ENCODE measurements around the gene PIK3R1. TPM values are rescaled to one million over a fixed set of nuclear protein-coding genes. Genes with fewer than 3 reads are reported as not detected.

Gene PIK3R1
- total and polyA plus RNA-seq, 10 of the 15 experiments (the other 5 are each of a cell fraction or from before 2014, with no cell fraction given) = 7.8 to 38.4 (median 15.7) TPM

DNA sequence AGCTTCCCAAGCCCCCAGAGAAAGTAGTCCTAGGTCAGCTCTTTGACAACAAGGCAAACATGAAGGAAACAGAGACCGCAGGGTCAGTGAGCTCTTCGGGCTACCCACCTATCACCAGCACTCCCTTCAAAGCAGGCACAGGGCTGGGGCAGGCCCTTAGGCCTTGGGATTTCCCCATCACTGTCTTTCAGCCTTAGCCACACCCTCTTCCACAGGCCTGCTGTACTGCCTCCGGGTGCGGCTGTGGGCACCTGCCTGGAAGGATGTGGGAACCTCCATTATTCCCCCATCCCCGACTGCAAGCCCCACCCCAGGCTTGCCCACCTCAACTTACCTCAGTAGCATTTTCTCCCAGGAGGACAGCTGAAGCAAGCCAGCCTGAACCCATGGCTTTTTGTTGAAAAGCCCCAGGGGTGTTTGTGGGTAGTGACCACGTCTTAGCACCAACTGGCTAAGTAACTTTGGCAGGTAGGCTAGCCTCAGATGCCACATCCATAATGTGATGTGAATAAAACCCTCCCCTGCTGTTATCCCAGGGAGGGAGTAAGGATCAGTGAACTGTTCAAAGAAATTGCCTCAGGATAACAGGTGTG, 100.2 kb downstream of the PIK3R1 start:
- ChIA-PET SMC1A (ENCODE audit: uncharacterized antibody, unreplicated experiment) (interaction anchor here (0.5 to 4.5 kb wide), 17 partner anchors 12 to 327 kb away, joined by 3 to 34 read pairs (median 4); no protein-coding TSS in a partner anchor), RAD21 (ENCODE audit: unreplicated experiment) (interaction anchor here (0.6 to 3.2 kb wide), 14 partner anchors 8 to 147 kb away, joined by 3 to 17 read pairs (median 4); no protein-coding TSS in a partner anchor), POLR2A (interaction anchor here (1.3 kb wide), 1 partner anchor 16 kb away, joined by 5 read pairs; no protein-coding TSS in a partner anchor), CTCF (interaction anchor here (0.9 to 1.8 kb wide), 6 partner anchors 9 to 146 kb away, joined by 3 to 13 read pairs (median 4); no protein-coding TSS in a partner anchor)
- Histone ChIP-seq H3K4me3 (no peak overlapping the region), H3K36me3 (ENCODE audit: control insufficient read depth in 2 of 2, insufficient read depth in 2 of 2, low read length in 1 of 2) (no peaks in the 10 kb centered on the region), H3K27me3 (replicated peaks in 1 of 2; ENCODE audit: control insufficient read depth in 2 of 2, insufficient read depth in 2 of 2, low read length in 1 of 2) (no peaks in the 10 kb centered on the region), H3K9me3 (replicated peaks; ENCODE audit: control insufficient read depth, insufficient read depth, low read length) (no peaks in the 10 kb centered on the region), H3K27ac (ENCODE audit: control insufficient read depth, insufficient read depth) (no peak overlapping the region), H3K4me2 (ENCODE audit: control insufficient read depth, insufficient read depth) (peak overlapping the region; percentile 3; the same call in 1 of the 2 replicates), H3K9ac (ENCODE audit: control insufficient read depth, insufficient read depth, low read length) (no peak overlapping the region; the same call in 1 of the 2 replicates), H2AFZ (ENCODE audit: control insufficient read depth, low read depth, low read length) (peak overlapping the region; percentile 7), H4K20me1 (ENCODE audit: control insufficient read depth, insufficient read depth) (no peaks in the 10 kb centered on the region), H3K4me1 (ENCODE audit: control insufficient read depth, insufficient read depth, low read length) (peaks cover 13% of the 10 kb centered on the region), H3K79me2 (ENCODE audit: control insufficient read depth, insufficient read depth, low read length) (no peaks in the 10 kb centered on the region)
- peak; percentile 55 for DNase-seq (ENCODE audit: low read depth, low spot score)
- peak; percentile 57 for FAIRE-seq
- no TSS peak for BruUV-seq (replicated peaks)
- WGBS (ENCODE audit: insufficient coverage, insufficient replicate concordance, low lambda C conversion rate, missing lambda C conversion rate) = 3% methylated on average over 6 of the region's 6 CpGs
- in situ Hi-C loops (cut with MboI) = no loop called here
- ATAC-seq = peak; percentile 100
- intact Hi-C loops (cut with micrococcal nuclease; ENCODE audit: unreplicated experiment) = no loop called here
- TF ChIP-seq RUNX3 (IDR thresholded peaks at IDR 0.05; ENCODE audit: low read length) = peak; percentile 34; the same call in 1 of the 2 replicates
- no peak for TF ChIP-seq FOS (IDR thresholded peaks at IDR 0.05; ENCODE audit: borderline replicate concordance, extremely low read depth, insufficient read length)
- peak; percentile 63 to 76 for TF ChIP-seq IKZF2 (IDR thresholded peaks at IDR 0.05)
- TF ChIP-seq EZH2 (IDR thresholded peaks at IDR 0.05; ENCODE audit: borderline replicate concordance, control insufficient read depth, low read depth, low read length) = no peak
- TF ChIP-seq HCFC1 (IDR thresholded peaks at IDR 0.05; ENCODE audit: low read length) = no peak
- no peak for TF ChIP-seq PKNOX1 (IDR thresholded peaks at IDR 0.05)
- TF ChIP-seq NFYB (IDR thresholded peaks at IDR 0.05; ENCODE audit: insufficient read depth, low read depth, low read length) = no peak
- 0 out of 2 replicates have a peak, but pooled peaks have one; percentile 62 for TF ChIP-seq DPF2 (IDR thresholded peaks at IDR 0.05)
- no peak for TF ChIP-seq SIN3A (IDR thresholded peaks at IDR 0.05; ENCODE audit: low read depth, low read length)
- peak in 1 of 2 experiments; percentile 49; a peak in 1 of 4 replicates for TF ChIP-seq BHLHE40 (IDR thresholded peaks at IDR 0.05; ENCODE audit: borderline replicate concordance in 1 of 2, low read depth in 2 of 2, low read length in 1 of 2)
- TF ChIP-seq EP300 (IDR thresholded peaks at IDR 0.05; ENCODE audit: borderline replicate concordance in 1 of 2, control insufficient read depth in 1 of 2, low read depth in 2 of 2, low read length in 2 of 2) = 0 out of 4 replicates have a peak, but pooled peaks of 1 of the 2 experiments have one; percentile 28
- no peak for TF ChIP-seq CEBPB (IDR thresholded peaks at IDR 0.05; ENCODE audit: borderline replicate concordance in 1 of 2, low read depth in 2 of 2, low read length in 2 of 2)
- peak; percentile 50; the same call in 1 of the 2 replicates for TF ChIP-seq NR2F1 (conservative IDR thresholded peaks at IDR 0.05)
- 0 out of 2 replicates have a peak, but pooled peaks have one; percentile 16 for TF ChIP-seq NBN (IDR thresholded peaks at IDR 0.05)
- TF ChIP-seq POLR2A (IDR thresholded peaks at IDR 0.05; ENCODE audit: low read depth, low read length) = no peak
- no peak for TF ChIP-seq BCL11A (IDR thresholded peaks at IDR 0.05; ENCODE audit: low read depth, low read length)
- peak; percentile 72; the same call in 1 of the 2 replicates for TF ChIP-seq EED (IDR thresholded peaks at IDR 0.05; ENCODE audit: low read depth)
- TF ChIP-seq POU2F2 (IDR thresholded peaks at IDR 0.05; ENCODE audit: borderline replicate concordance, low read depth, low read length) = peak; percentile 35; the same call in 1 of the 3 replicates
- TF ChIP-seq, protein P1, sequence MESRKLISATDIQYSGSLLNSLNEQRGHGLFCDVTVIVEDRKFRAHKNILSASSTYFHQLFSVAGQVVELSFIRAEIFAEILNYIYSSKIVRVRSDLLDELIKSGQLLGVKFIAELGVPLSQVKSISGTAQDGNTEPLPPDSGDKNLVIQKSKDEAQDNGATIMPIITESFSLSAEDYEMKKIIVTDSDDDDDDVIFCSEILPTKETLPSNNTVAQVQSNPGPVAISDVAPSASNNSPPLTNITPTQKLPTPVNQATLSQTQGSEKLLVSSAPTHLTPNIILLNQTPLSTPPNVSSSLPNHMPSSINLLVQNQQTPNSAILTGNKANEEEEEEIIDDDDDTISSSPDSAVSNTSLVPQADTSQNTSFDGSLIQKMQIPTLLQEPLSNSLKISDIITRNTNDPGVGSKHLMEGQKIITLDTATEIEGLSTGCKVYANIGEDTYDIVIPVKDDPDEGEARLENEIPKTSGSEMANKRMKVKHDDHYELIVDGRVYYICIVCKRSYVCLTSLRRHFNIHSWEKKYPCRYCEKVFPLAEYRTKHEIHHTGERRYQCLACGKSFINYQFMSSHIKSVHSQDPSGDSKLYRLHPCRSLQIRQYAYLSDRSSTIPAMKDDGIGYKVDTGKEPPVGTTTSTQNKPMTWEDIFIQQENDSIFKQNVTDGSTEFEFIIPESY (IDR thresholded peaks at IDR 0.05) = no peak
- TF ChIP-seq, protein P2, sequence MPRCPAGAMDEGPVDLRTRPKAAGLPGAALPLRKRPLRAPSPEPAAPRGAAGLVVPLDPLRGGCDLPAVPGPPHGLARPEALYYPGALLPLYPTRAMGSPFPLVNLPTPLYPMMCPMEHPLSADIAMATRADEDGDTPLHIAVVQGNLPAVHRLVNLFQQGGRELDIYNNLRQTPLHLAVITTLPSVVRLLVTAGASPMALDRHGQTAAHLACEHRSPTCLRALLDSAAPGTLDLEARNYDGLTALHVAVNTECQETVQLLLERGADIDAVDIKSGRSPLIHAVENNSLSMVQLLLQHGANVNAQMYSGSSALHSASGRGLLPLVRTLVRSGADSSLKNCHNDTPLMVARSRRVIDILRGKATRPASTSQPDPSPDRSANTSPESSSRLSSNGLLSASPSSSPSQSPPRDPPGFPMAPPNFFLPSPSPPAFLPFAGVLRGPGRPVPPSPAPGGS (IDR thresholded peaks at IDR 0.05; ENCODE audit: borderline replicate concordance, insufficient read depth, low read depth, low read length, poor library complexity, severe bottlenecking) = peak; percentile 58

Data from GM12878 (cell line).